CD4-positive, alpha-beta T cell (primary cell): Measurements from ENCODE around the gene SLC46A1. TPM values are rescaled to one million over a fixed set of nuclear protein-coding genes. Genes with fewer than 3 reads are reported as not detected.

ENCODE experiments used
- ATAC-seq: fragments of 200-7000 bp; cut with Tn5 transposase; one replicate; pipeline ENCODE4 v1.10.0; 2022; ENCODE audit warnings: mild to moderate bottlenecking; ENCODE audit not compliant: poor library complexity
- CTCF ChIA-PET: fragments of 350-600 bp; sonication (Branson Sonifier 250); formaldehyde crosslinking; loops from one replicate; lab custom pipeline; 2021; ENCODE audit warnings: antibody characterized with exemption, inconsistent platforms; lab: Charles Lee
- POLR2A ChIA-PET: fragments of 350-600 bp; sonication (Branson Sonifier 250); formaldehyde crosslinking; loops from one replicate; lab custom pipeline; 2021; ENCODE audit warnings: antibody characterized with exemption, inconsistent platforms; lab: Charles Lee
- DNase-seq, 14 experiments: peaks; one replicate each; pipeline ENCODE4 v3.0.0-alpha.2; 2013 to 2020; ENCODE audit warnings: mixed read lengths in 2 of 14
- H3K27ac ChIP-seq, 2 donors: one replicate each; pipeline versions ENCODE4 v1.5.1 to v1.7.0; 2013; ENCODE audit warnings: low read length in 2 of 2, low read depth in 1 of 2, mild to moderate bottlenecking in 1 of 2
- H3K27me3 ChIP-seq, 2 experiments: 1 replicate in 1 of 2; 2 replicates in 1 of 2; pipeline versions ENCODE4 v1.6.1 to v1.7.0; 2013; ENCODE audit warnings: low read length in 2 of 2, control low read depth in 1 of 2, mild to moderate bottlenecking in 1 of 2, moderate library complexity in 1 of 2; ENCODE audit not compliant: insufficient read depth in 2 of 2, control insufficient read depth in 1 of 2
- H3K36me3 ChIP-seq: one replicate; pipeline ENCODE4 v1.6.1; 2013; ENCODE audit warnings: low read length, control low read depth; ENCODE audit not compliant: insufficient read depth
- H3K4me1 ChIP-seq: one replicate; pipeline ENCODE4 v1.6.1; 2013; ENCODE audit warnings: low read length, control low read depth; ENCODE audit not compliant: insufficient read depth
- H3K4me3 ChIP-seq: one replicate; pipeline ENCODE4 v1.5.1; 2013; ENCODE audit warnings: mild to moderate bottlenecking, low read length, moderate library complexity
- H3K9me3 ChIP-seq, 2 experiments: 1 replicate in 1 of 2; 2 replicates in 1 of 2; pipeline versions ENCODE4 v1.6.1 to v1.7.0; 2013; ENCODE audit warnings: low read length in 2 of 2, mild to moderate bottlenecking in 2 of 2, control low read depth in 1 of 2, moderate library complexity in 1 of 2; ENCODE audit not compliant: control insufficient read depth in 1 of 2, insufficient read depth in 1 of 2
- H3K27ac Mint-ChIP-seq: one replicate; pipeline ENCODE4 v1.8.0; 2020; ENCODE audit warnings: mixed read lengths
- H3K27me3 Mint-ChIP-seq: one replicate; pipeline ENCODE4 v1.8.0; 2021; ENCODE audit warnings: mixed read lengths
- H3K36me3 Mint-ChIP-seq: one replicate; pipeline ENCODE4 v1.8.0; 2021; ENCODE audit warnings: low read depth, mixed read lengths
- H3K4me1 Mint-ChIP-seq: one replicate; pipeline ENCODE4 v1.8.0; 2021; ENCODE audit warnings: low read depth, mixed read lengths
- H3K4me3 Mint-ChIP-seq: one replicate; pipeline ENCODE4 v1.8.0; 2020; ENCODE audit warnings: mild to moderate bottlenecking, mixed read lengths
- H3K9me3 Mint-ChIP-seq: one replicate; pipeline ENCODE4 v1.8.0; 2020; ENCODE audit warnings: mixed read lengths
- CTCF ChIP-seq: fragments of 200-600 bp; IDR thresholded peaks from one replicate; pipeline ENCODE4 v1.8.0; 2022; ENCODE audit warnings: antibody characterized with exemption, mild to moderate bottlenecking
- intact Hi-C, 2 experiments: fragments of 100-400 bp; cut with DNase I in 1 of 2; cut with micrococcal nuclease in 1 of 2; formaldehyde crosslinking; loops; one replicate each; pipeline versions ENCODE4 v1.15.1 to v1.9.0; 2023 to 2025; cut with DNase I, micrococcal nuclease
- total RNA-seq, 174 experiments: library from RNA in 2 of 174; stranded (reverse) in 2 of 174; gene quantifications; one replicate each; pipeline ENCODE4 v1.2.3 and lab custom pipeline; 2021 to 2026

SLC46A1 gene
- total RNA-seq, 2 experiments from 2014 or later = 0.44 to 0.45 TPM

- POLR2A ChIA-PET = no interaction called here
- Mint-ChIP-seq H3K36me3 (no peaks in the 10 kb centered on the region), H3K9me3 (no peaks in the 10 kb centered on the region), H3K4me1 (peaks cover 7% of the 10 kb centered on the region), H3K27me3 (peaks cover 37% of the 10 kb centered on the region), H3K4me3 (no peak overlapping the region), H3K27ac (no peak overlapping the region)
- no peak for ATAC-seq
- Histone ChIP-seq H3K36me3 (no peaks in the 10 kb centered on the region), H3K4me3 (no peak overlapping the region), H3K9me3 (no peaks in the 10 kb centered on the region), H3K4me1 (peaks cover 7% of the 10 kb centered on the region), H3K27me3 (no peaks in the 10 kb centered on the region), H3K27ac (no peak overlapping the region)
- TF ChIP-seq CTCF = no peak
- no peak for DNase-seq
- intact Hi-C loops = loop anchor here (2.0 to 5.0 kb wide), 2 partner anchors 183 to 184 kb away; no protein-coding TSS in a partner anchor
- CTCF ChIA-PET = interaction anchor here (0.9 to 1.2 kb wide), 4 partner anchors 10 to 182 kb away, joined by 4 to 14 read pairs (median 6); partner anchors contain the start of genes POLDIP2 and SLC46A1
Measured at GRCh38 chr17:28415886-28416285, 9.9 kb upstream of the SLC46A1 start.

DNA sequence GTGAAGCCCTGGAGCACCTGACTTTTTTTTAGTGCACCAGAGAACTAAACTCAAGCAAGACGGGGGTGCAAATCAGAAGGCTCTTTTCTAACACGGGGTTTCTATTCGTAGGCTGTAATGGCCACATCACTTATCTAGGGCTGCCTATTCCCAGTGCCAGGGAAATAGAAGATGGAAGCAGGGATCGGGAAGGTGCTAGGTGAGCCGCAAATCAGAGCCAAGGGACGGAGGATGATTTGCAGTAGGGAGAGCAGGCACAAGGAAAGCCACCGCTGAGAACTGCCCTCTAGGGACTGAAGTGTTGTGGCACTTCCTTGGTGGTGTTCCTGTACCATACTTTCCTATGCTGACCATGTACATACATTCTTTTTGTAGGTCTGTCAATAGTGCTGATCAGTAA is 7.8 kb upstream of the SLC46A1 start:
- ChIA-PET CTCF (no interaction called here), POLR2A (no interaction called here)
- Histone ChIP-seq H3K4me1 (peaks cover 7% of the 10 kb centered on the region), H3K36me3 (no peaks in the 10 kb centered on the region), H3K27me3 (no peaks in the 10 kb centered on the region), H3K9me3 (no peaks in the 10 kb centered on the region), H3K27ac (no peak overlapping the region), H3K4me3 (no peak overlapping the region)
- H3K9me3 Mint-ChIP-seq = no peaks in the 10 kb centered on the region
- no peak overlapping the region for H3K4me3 Mint-ChIP-seq
- ATAC-seq (no peak), DNase-seq (no peak)
- no peaks in the 10 kb centered on the region for H3K36me3 Mint-ChIP-seq
- intact Hi-C loops = no loop called here
- no peak overlapping the region for H3K27ac Mint-ChIP-seq
- no peak for TF ChIP-seq CTCF
- peaks cover 37% of the 10 kb centered on the region for H3K27me3 Mint-ChIP-seq
- peaks cover 7% of the 10 kb centered on the region for H3K4me1 Mint-ChIP-seq

GRCh38 chr17:28412099-28412498 is 6.1 kb upstream of the SLC46A1 start:
- H3K9me3 Mint-ChIP-seq = no peaks in the 10 kb centered on the region
- Histone ChIP-seq H3K36me3 (no peaks in the 10 kb centered on the region), H3K27ac (no peak overlapping the region), H3K27me3 (peaks cover 0 to 5% of the 10 kb centered on the region in 2 experiments), H3K4me3 (no peak overlapping the region), H3K4me1 (peaks cover 7% of the 10 kb centered on the region), H3K9me3 (no peaks in the 10 kb centered on the region)
- ChIA-PET CTCF (no interaction called here), POLR2A (no interaction called here)
- DNase-seq (no peak), ATAC-seq (no peak)
- H3K4me3 Mint-ChIP-seq = no peak overlapping the region
- no peak overlapping the region for H3K27ac Mint-ChIP-seq
- H3K36me3 Mint-ChIP-seq = no peaks in the 10 kb centered on the region
- peaks cover 54% of the 10 kb centered on the region for H3K27me3 Mint-ChIP-seq
- no peak for TF ChIP-seq CTCF
- intact Hi-C loops = no loop called here
- peaks cover 7% of the 10 kb centered on the region for H3K4me1 Mint-ChIP-seq
